Measurements from ENCODE around the gene RALA. TPM values are rescaled to one million over a fixed set of nuclear protein-coding genes. Genes with fewer than 3 reads are reported as not detected.
A peak's percentile ranks its signal among the peaks of the same experiment; 100 is the strongest.

Gene RALA
- total and polyA plus RNA-seq, 2 experiments from 2014 or later: 43.5 to 231 TPM

GRCh38 chr7:39709768-39710311, 86.5 kb downstream of the RALA start:
- H3K4me1 ChIP-seq (ENCODE audit: insufficient read depth): 0 out of 2 replicates have a peak, but pooled peaks cover 9% of the 10 kb centered on the region
- Mint-ChIP-seq H3K9me3 (peaks cover 32% of the 10 kb centered on the region), H3K4me3 (no peak overlapping the region), H3K36me3 (ENCODE audit: low read depth) (peaks cover 20% of the 10 kb centered on the region), H3K27me3 (ENCODE audit: insufficient read depth, low read depth, poor library complexity) (no peaks in the 10 kb centered on the region), H3K27ac (no peak overlapping the region), H3K4me1 (peaks cover 9% of the 10 kb centered on the region; the same call in 2 of the 3 replicates)
- no peaks in the 10 kb centered on the region for H3K27me3 ChIP-seq (ENCODE audit: insufficient read depth)
- H3K9me2 ChIP-seq (ENCODE audit: insufficient read depth): no peaks in the 10 kb centered on the region
- H3K4me2 ChIP-seq: no peak overlapping the region
- H3K4me3 ChIP-seq: no peak overlapping the region
- no peak overlapping the region for H2AFZ ChIP-seq
- ATAC-seq (peak; percentile 80), DNase-seq (ENCODE audit: low spot score) (peak; percentile 42)
- H3F3A ChIP-seq (replicated peaks; ENCODE audit: low read depth): peaks cover 7% of the 10 kb centered on the region
- H3K79me2 ChIP-seq (replicated peaks; ENCODE audit: insufficient read depth): no peaks in the 10 kb centered on the region
- H3K36me3 ChIP-seq (ENCODE audit: insufficient read depth): peaks cover 2% of the 10 kb centered on the region; the same call in 1 of the 2 replicates
- H3K27ac ChIP-seq (ENCODE audit: low read depth): peak overlapping the region; percentile 70; the same call in 1 of the 2 replicates
- no peaks in the 10 kb centered on the region for H4K20me1 ChIP-seq (replicated peaks; ENCODE audit: insufficient read depth)
- TF ChIP-seq ZNF114 (CRISPR knock-in tag; IDR thresholded peaks at IDR 0.05) (no peak), STAT1 (IDR thresholded peaks at IDR 0.05; ENCODE audit: unreplicated experiment) (no peak), NANOG (IDR thresholded peaks at IDR 0.05; ENCODE audit: borderline replicate concordance) (no peak), CREB1 (CRISPR knock-in tag; IDR thresholded peaks at IDR 0.05; ENCODE audit: low read depth) (no peak), POLR2AphosphoS5 (IDR thresholded peaks at IDR 0.05; ENCODE audit: low read depth) (no peak), ZNF331 (CRISPR knock-in tag; IDR thresholded peaks at IDR 0.05; ENCODE audit: low read depth) (peak; percentile 52)

- Histone ChIP-seq H3K4me3 (no peak overlapping the region), H3K9me2 (ENCODE audit: insufficient read depth) (peaks cover 5% of the 10 kb centered on the region; the same call in 1 of the 2 replicates), H3K36me3 (ENCODE audit: insufficient read depth) (peaks cover 5% of the 10 kb centered on the region; the same call in 1 of the 2 replicates), H3K4me2 (no peak overlapping the region), H2AFZ (no peak overlapping the region), H3K79me2 (replicated peaks; ENCODE audit: insufficient read depth) (no peaks in the 10 kb centered on the region), H3K27me3 (ENCODE audit: insufficient read depth) (no peaks in the 10 kb centered on the region), H3K4me1 (ENCODE audit: insufficient read depth) (0 out of 2 replicates have a peak, but pooled peaks cover 9% of the 10 kb centered on the region), H3F3A (replicated peaks; ENCODE audit: low read depth) (peaks cover 7% of the 10 kb centered on the region), H4K20me1 (replicated peaks; ENCODE audit: insufficient read depth) (no peaks in the 10 kb centered on the region), H3K27ac (ENCODE audit: low read depth) (no peak overlapping the region)
- H3K27me3 Mint-ChIP-seq (ENCODE audit: insufficient read depth, low read depth, poor library complexity): no peaks in the 10 kb centered on the region
- DNase-seq (ENCODE audit: low spot score) (no peak), ATAC-seq (no peak)
- no peak for TF ChIP-seq CTCF (conservative IDR thresholded peaks at IDR 0.05; ENCODE audit: low read depth in 2 of 2)
- no peak for TF ChIP-seq ZNF331 (CRISPR knock-in tag; IDR thresholded peaks at IDR 0.05; ENCODE audit: low read depth)
- no peak for TF ChIP-seq ZNF462 (CRISPR knock-in tag; IDR thresholded peaks at IDR 0.05)
- TF ChIP-seq NANOG (IDR thresholded peaks at IDR 0.05; ENCODE audit: borderline replicate concordance): no peak
- TF ChIP-seq CREB1 (CRISPR knock-in tag; IDR thresholded peaks at IDR 0.05; ENCODE audit: low read depth): no peak
- H3K4me1 Mint-ChIP-seq: peaks cover 9% of the 10 kb centered on the region; the same call in 2 of the 3 replicates
- peaks cover 40% of the 10 kb centered on the region for H3K36me3 Mint-ChIP-seq (ENCODE audit: low read depth)
- peaks cover 53% of the 10 kb centered on the region for H3K9me3 Mint-ChIP-seq
- H3K4me3 Mint-ChIP-seq: no peak overlapping the region
- no peak overlapping the region for H3K27ac Mint-ChIP-seq
These were observed 89.4 kb downstream of the RALA start for GRCh38 chr7:39712751-39713150.

Measured in GM23338 (cell line).